Hepatic stellate cell (primary cell): ENCODE results near the gene FAM171A1.

Experiments
- DNase-seq: peaks from one replicate; pipeline ENCODE4 v3.0.0; 2011; ENCODE audit warnings: low spot score

The FAM171A1 gene

GRCh38 chr10:15374156-15374555, 3.1 kb upstream of the FAM171A1 start:
- no peak for DNase-seq

- DNase-seq: no peak
These were observed 2.1 kb upstream of the FAM171A1 start for GRCh38 chr10:15373199-15373598.

DNA sequence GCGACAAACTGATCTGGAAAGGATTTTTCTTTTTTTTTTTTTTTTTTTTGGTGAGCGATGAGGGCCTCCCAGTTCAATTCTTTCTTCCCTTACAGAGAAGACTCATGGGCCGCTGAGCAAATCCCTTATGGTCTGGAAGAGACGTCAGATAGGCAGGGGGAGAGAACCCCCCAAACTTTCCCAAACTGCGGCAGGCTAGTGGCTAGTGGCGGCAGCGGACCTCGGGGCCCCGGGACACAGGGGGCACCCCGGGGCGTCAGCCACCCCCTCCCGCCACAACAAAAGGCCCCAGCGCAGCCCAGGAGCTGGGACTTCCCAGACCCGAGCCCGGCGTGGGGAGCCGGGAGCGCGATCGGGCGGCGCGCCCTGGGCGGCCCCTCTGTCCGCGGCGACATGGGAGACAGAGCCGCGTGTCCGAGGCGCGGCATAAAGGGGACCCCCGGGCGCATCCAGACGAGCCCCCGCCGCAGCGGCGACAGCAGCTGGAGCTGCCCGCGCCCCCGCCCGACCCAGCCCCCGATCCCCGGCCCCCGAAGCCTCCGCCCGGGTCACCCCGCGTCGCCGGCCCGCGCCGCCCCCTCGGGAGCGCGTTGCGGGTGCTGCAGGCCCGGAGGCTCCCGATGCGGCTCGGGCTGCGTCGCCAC, 755 bp downstream of the FAM171A1 start:
- peak; percentile 48 for DNase-seq

- DNase-seq: peak; percentile 33
These were observed 1.6 kb downstream of the FAM171A1 start for GRCh38 chr10:15369256-15370211.

GRCh38 chr10:15368101-15368855, 2.8 kb downstream of the FAM171A1 start:
- no peak for DNase-seq

- DNase-seq: no peak
These were observed 3.6 kb downstream of the FAM171A1 start for GRCh38 chr10:15367296-15368085.

DNA sequence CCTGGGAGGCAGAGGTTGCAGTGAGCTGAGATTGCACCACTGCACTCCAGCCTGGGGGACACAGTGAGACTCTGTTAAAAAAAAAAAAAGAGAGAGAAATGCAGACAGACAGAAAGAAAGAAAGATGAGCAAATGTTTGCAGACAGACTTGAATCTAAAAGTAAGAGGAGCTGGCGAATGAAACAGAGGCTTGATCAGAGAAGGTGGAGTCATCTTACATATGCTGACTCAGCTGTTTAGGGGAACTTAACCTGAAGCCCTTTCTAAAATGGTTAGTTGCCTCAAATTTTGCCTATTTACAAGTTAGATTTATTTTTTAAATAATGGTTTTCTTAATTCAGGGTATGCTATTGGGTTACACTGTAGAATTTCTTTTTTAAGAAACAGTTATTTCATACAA, 5.4 kb downstream of the FAM171A1 start:
- no peak for DNase-seq

DNA sequence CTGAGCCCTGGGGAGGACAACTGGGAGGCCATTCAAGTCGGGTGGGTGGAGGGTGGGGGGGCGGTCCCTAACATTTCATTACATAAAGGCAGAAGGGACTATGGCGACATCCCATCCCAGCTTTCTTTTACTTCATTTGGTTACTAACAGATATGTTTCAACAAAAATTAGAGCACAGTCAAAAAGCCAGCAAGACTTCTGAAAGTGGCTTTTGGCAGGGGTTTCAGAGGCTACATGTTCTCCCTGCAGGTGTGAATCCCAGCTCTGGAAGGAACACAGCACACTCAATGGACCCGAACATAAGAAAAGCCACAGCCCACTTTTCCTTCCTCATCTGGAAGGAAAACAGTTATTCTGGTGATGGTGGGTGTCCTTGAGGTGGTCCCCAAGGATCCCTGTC, 7.1 kb downstream of the FAM171A1 start:
- no peak for DNase-seq

- DNase-seq: peak; percentile 29
These were observed 8.1 kb downstream of the FAM171A1 start for GRCh38 chr10:15363031-15363430.

DNA sequence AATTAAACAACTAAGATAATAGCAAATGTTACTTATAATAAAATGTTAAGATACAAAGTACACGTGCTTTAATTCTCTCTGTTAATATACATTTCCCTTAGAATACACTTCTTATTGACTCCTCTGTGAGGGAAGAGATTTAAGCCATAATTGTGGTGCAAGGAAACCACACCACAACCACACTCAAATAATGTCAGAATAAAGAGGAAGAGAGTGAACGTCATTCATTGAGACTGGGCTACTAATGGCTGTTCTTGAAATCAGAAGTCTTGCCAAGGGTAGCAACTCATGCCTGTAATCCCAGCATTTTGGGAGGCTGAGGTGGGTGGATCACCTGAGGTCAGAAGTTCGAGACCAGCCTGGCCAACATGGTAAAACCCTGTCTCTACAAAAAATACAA, 10.0 kb downstream of the FAM171A1 start:
- no peak for DNase-seq

- no peak for DNase-seq
These were observed 10.5 kb downstream of the FAM171A1 start for GRCh38 chr10:15360566-15360965.

DNA sequence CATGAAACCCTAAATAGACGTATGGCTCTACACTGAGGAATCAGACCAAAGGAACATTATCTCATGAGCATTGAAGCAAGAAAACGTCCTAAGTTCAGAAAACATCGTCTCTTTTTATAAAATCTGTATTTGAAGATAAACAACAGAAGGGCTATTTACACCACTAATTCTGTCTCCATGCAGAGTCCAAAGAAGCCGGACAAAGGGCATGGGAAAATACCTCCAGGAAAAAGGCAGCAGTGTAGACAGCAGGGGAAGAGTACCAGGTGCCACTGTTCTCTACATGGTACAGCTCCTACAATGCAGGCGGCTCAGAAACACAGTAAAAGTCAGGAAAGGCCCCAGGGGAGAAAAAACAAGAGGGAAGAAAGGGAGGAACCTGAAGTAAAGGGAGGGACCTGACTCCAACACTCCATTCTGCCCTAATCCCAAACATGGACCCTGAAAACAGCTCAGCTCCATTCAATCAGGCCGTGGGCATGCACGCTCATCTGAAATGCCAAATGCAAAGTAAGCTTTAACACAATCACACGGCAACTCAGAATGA, 17.5 kb downstream of the FAM171A1 start:
- no peak for DNase-seq

DNA sequence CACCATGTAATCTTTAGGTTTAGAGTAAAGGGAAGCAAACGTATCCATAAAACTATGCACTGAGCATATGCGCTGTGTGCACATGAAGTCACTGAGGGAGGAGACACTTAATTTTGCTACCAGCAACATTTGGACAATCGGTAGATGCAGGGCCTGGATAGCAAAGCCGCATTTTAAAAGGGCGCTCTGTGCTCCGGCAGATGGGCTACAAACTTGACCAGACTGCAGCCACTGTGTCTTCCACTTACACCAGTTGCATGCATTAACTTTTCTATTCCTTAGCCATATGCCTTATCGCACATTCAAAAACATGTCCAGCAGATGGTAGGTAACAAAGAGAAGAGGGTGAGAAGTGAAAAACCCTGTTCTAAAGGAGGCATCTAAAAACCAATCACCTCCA, 18.3 kb downstream of the FAM171A1 start:
- no peak for DNase-seq

GRCh38 chr10:15352201-15352600, 18.9 kb downstream of the FAM171A1 start:
- DNase-seq: no peak

GRCh38 chr10:15351099-15351820, 19.8 kb downstream of the FAM171A1 start:
- no peak for DNase-seq

DNA sequence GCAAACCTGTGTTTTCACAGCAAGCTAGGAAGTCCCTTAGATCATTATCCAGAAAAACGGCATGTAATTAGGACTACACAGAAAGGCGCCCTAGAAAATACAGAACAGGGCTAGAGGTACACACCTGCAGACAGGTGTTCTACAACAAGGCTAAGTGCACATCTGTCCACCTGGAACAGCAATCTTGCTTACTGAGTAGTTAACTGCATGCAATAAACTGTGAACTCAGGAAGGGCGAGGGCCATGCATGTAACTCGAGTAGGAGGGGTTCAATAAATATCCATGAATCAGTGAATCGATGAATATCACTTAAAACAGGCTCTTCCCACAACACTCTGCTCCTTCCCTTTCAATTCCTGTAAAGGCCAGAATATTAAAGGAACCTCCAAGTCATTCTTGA, 22.0 kb downstream of the FAM171A1 start:
- DNase-seq: no peak

GRCh38 chr10:15348579-15348978, 22.5 kb downstream of the FAM171A1 start:
- peak; percentile 55 for DNase-seq

GRCh38 chr10:15347150-15347549, 23.9 kb downstream of the FAM171A1 start:
- no peak for DNase-seq

DNA sequence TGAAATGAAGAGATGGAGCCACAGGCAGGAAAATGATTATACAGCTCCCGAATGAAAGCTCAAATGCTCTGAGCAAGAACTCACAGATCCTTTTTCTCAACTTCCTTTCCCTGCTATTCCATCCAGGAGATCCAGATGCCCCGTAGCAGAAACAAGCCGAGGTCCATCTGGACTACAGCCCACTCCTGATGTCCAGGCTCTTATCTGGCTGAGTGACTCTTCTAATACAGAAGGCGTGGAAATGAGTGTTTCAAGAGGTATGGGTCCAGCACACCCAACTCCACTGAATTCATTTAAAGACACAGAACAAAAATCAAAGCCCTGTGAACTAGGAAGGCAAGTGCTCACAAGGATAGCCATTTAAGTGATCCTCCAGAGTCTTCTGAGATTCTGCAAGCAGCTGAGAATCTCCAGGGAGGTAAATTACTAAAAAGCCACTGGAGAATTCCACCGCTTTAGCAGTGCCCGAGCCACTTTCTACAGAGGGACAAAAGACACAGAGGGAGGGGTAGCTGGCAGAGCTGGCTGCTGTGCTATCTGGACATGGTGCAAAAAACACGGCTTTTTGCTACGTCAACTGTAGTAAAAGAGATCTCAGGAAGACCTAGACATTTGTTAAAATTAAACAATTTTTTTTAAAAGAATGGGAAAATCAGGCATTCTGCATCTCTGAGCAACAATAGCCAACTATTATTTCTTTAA, 24.5 kb downstream of the FAM171A1 start:
- DNase-seq: no peak

DNA sequence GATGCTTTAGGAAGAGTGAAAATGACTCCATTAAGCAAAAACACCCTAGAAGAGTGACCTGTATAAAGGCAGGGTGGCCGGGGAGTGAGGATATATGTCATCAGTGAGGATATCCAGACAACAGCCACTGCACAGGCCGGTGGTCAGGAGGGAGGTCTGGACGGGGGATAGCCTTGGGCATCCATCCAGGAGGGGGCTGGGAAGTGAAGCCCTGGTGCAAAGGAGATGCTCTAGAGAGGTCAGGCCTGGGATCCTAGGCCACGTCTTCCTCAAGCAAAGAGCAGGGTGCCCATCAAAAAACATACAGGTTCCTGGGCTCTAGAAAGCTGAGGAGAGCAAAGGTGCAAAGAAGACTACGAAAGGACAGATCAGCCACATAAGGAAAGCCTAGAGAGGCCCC, 25.6 kb downstream of the FAM171A1 start:
- no peak for DNase-seq
